BJ (cell line): ENCODE data around the gene MMP2. TPM values are rescaled to one million over a fixed set of nuclear protein-coding genes. Genes with fewer than 3 reads are reported as not detected.

Experiments
- CTCF ChIA-PET: fragments of 350-600 bp; formaldehyde crosslinking; extraction: SDS; loops from one replicate; lab custom pipeline; 2021; ENCODE audit warnings: antibody characterized with exemption, inconsistent platforms; lab: Yijun Ruan, JAX
- POLR2A ChIA-PET: fragments of 300-600 bp; sonication (Branson Sonifier 250); formaldehyde crosslinking; extraction: SDS; loops from one replicate; lab custom pipeline; 2021; ENCODE audit warnings: antibody characterized with exemption; lab: Charles Lee
- DNase-seq: peaks from one replicate; pipeline ENCODE4 v3.0.0-alpha.2; 2011; ENCODE audit warnings: low read depth
- H3K27me3 ChIP-seq: 2 replicates; pipeline ENCODE4 v1.6.0; 2011; ENCODE audit warnings: low read length; ENCODE audit not compliant: control insufficient read depth, insufficient read depth
- H3K36me3 ChIP-seq: 2 replicates; pipeline ENCODE4 v1.5.1; 2011; ENCODE audit warnings: low read length; ENCODE audit not compliant: control insufficient read depth, insufficient read depth
- H3K4me3 ChIP-seq: 2 replicates; pipeline ENCODE4 v1.5.1; 2011; ENCODE audit warnings: low read depth, mild to moderate bottlenecking, control low read depth, low read length
- CTCF ChIP-seq: IDR thresholded peaks from 2 replicates; pipeline ENCODE4 v1.5.1; 2011; ENCODE audit warnings: low read depth, mild to moderate bottlenecking, control low read depth, inconsistent platforms, low read length, moderate library complexity; ENCODE audit not compliant: insufficient read depth
- polyA plus RNA-seq: library from polyadenylated mRNA; depleted of rRNA; stranded (reverse); fragments of >200 nt; gene quantifications from 2 replicates; pipeline ENCODE4 v1.2.3, GENCODE V29; 2011

Gene MMP2
- polyA plus RNA-seq, 1 experiment = 1,609 TPM

- TF ChIP-seq CTCF = 0 out of 2 replicates have a peak, but pooled peaks have one; percentile 11
- H3K36me3 ChIP-seq = peaks cover 23% of the 10 kb centered on the region
- ChIA-PET CTCF (interaction anchor here (0.6 to 0.8 kb wide), 2 partner anchors 35 to 713 kb away, joined by 3 to 4 read pairs; no protein-coding TSS in a partner anchor), POLR2A (interaction anchor here (0.5 to 0.6 kb wide), 2 partner anchors 23 to 350 kb away, joined by 3 read pairs; no protein-coding TSS in a partner anchor)
- DNase-seq = peak; percentile 39
- H3K4me3 ChIP-seq = peak within 1 kb of the TSS; percentile 88
- no peaks in the 10 kb centered on the region for H3K27me3 ChIP-seq
Measured at GRCh38 chr16:55508941-55509931, 30.2 kb downstream of the MMP2 start, which contains the start of gene LPCAT2. Gene LPCAT2, plus strand, starts transcription at chr16:55509072. Its CDS starts 110 bp downstream, at chr16:55509182.

- CTCF ChIA-PET = interaction anchor here (0.6 to 0.9 kb wide), 3 partner anchors 34 to 711 kb away, joined by 3 to 4 read pairs (median 3); no protein-coding TSS in a partner anchor
- no peaks in the 10 kb centered on the region for H3K27me3 ChIP-seq
- H3K36me3 ChIP-seq = peaks cover 18% of the 10 kb centered on the region
- POLR2A ChIA-PET = interaction anchor here (0.5 kb wide), 1 partner anchor 348 kb away, joined by 3 read pairs; no protein-coding TSS in a partner anchor
- DNase-seq = no peak
- H3K4me3 ChIP-seq = peak overlapping the region; percentile 88
- TF ChIP-seq CTCF = no peak
Measured at GRCh38 chr16:55510185-55510805, 31.3 kb downstream of the MMP2 start.

DNA sequence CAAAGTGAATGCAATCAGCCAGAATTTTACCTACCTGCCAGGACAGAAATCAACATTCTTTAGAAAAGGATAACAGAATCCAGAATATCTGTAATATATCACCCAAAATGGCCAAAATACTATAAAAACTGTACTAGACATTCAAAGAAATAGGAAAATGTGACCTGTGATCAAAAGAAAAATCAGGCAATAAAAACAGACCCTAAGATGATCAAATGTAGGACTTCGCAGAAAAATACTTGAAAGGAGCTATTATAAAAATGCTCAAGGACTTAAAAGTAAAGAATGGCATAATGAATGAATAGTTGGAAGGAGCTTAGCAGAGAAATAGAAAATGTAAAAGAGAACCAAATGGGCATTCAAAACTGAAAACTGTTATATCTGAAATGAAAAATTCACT lies 33.9 kb downstream of the MMP2 start:
- DNase-seq = no peak
- Histone ChIP-seq H3K4me3 (no peak overlapping the region), H3K36me3 (peaks cover 4% of the 10 kb centered on the region), H3K27me3 (no peaks in the 10 kb centered on the region)
- ChIA-PET POLR2A (interaction anchor here (0.6 kb wide), 1 partner anchor 9 kb away, joined by 10 read pairs; no protein-coding TSS in a partner anchor), CTCF (interaction anchor here (1.9 to 2.7 kb wide), 3 partner anchors 11 to 48 kb away, joined by 6 to 10 read pairs (median 10); no protein-coding TSS in a partner anchor)
- no peak for TF ChIP-seq CTCF

DNA sequence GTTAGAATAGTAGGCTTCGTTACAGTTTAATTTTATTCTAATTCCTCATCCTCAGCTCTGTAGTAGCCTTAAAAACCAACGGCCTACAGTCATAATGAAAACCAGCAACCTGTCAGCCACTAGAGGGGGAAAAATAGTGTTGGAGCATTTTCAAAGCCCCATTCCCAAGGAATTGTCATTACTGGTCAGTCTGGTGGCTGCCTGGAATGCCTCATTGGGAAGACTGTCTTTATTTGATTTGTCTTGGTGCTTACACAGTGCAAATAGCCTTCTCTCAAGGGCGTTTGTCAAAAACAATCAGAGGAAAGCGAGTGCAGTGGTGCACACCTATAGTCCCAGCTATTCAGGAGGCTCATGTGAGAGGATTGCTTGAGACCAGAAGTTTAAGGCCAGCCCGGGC lies 34.6 kb downstream of the MMP2 start:
- Histone ChIP-seq H3K36me3 (peaks cover 1% of the 10 kb centered on the region; the same call in 1 of the 2 replicates), H3K4me3 (no peak overlapping the region), H3K27me3 (no peaks in the 10 kb centered on the region)
- DNase-seq = no peak
- CTCF ChIA-PET = interaction anchor here (0.6 to 2.7 kb wide), 5 partner anchors 12 to 188 kb away, joined by 3 to 10 read pairs (median 6); no protein-coding TSS in a partner anchor
- POLR2A ChIA-PET = interaction anchor here (0.6 kb wide), 1 partner anchor 9 kb away, joined by 10 read pairs; no protein-coding TSS in a partner anchor
- no peak for TF ChIP-seq CTCF
